T-helper 1 cell treated with Interleukin-12 subunit alpha and Interleukin-12 subunit beta and Interleukin-4 antibody, amounts not matched to agents 30 μg/mL and 1 μg/mL, for 36 hours (primary cell): ENCODE measurements around the gene RPS16.

Experiments used
- H3K27ac Mint-ChIP-seq: one replicate; pipeline ENCODE4 v1.8.0; 2021; ENCODE audit warnings: mild to moderate bottlenecking, mixed read lengths
- H3K27me3 Mint-ChIP-seq: one replicate; pipeline ENCODE4 v1.8.0; 2021; ENCODE audit warnings: low read depth, mixed read lengths
- H3K36me3 Mint-ChIP-seq: one replicate; pipeline ENCODE4 v1.8.0; 2021; ENCODE audit warnings: low read depth, mixed read lengths
- H3K4me1 Mint-ChIP-seq: one replicate; pipeline ENCODE4 v1.8.0; 2021; ENCODE audit warnings: low read depth, mixed read lengths
- H3K4me3 Mint-ChIP-seq: one replicate; pipeline ENCODE4 v1.8.0; 2021; ENCODE audit warnings: mild to moderate bottlenecking, moderate library complexity, mixed read lengths
- H3K9me3 Mint-ChIP-seq: one replicate; pipeline ENCODE4 v1.8.0; 2021; ENCODE audit warnings: mixed read lengths

The RPS16 gene

GRCh38 chr19:39417463-39418181 lies 18.1 kb downstream of the RPS16 start:
- H3K9me3 Mint-ChIP-seq, result no peaks in the 10 kb centered on the region
- H3K27me3 Mint-ChIP-seq, result no peaks in the 10 kb centered on the region
- no peak overlapping the region for H3K27ac Mint-ChIP-seq

GRCh38 chr19:39416152-39417120 lies 19.3 kb downstream of the RPS16 start:
- Mint-ChIP-seq H3K9me3 (no peaks in the 10 kb centered on the region), H3K36me3 (peaks cover 10% of the 10 kb centered on the region), H3K4me3 (no peak overlapping the region), H3K4me1 (peaks cover 19% of the 10 kb centered on the region), H3K27me3 (no peaks in the 10 kb centered on the region), H3K27ac (no peak overlapping the region)

More at GRCh38 chr19:39417463-39418181, 18.1 kb downstream of the RPS16 start:
- H3K4me3 Mint-ChIP-seq, result peak overlapping the region; percentile 40
- peaks cover 12% of the 10 kb centered on the region for H3K4me1 Mint-ChIP-seq
- H3K36me3 Mint-ChIP-seq, result peaks cover 9% of the 10 kb centered on the region

- H3K36me3 Mint-ChIP-seq, result peaks cover 18% of the 10 kb centered on the region
- H3K27ac Mint-ChIP-seq, result no peak overlapping the region
- no peak overlapping the region for H3K4me3 Mint-ChIP-seq
Observed at GRCh38 chr19:39415111-39416046, 20.4 kb downstream of the RPS16 start.

GRCh38 chr19:39413911-39414608 lies 21.7 kb downstream of the RPS16 start:
- Mint-ChIP-seq H3K9me3 (no peaks in the 10 kb centered on the region), H3K4me1 (peaks cover 33% of the 10 kb centered on the region), H3K4me3 (peak overlapping the region; percentile 91), H3K27ac (peak overlapping the region; percentile 87), H3K36me3 (peaks cover 15% of the 10 kb centered on the region), H3K27me3 (no peaks in the 10 kb centered on the region)

More at GRCh38 chr19:39415111-39416046, 20.4 kb downstream of the RPS16 start:
- Mint-ChIP-seq H3K9me3 (no peaks in the 10 kb centered on the region), H3K4me1 (peaks cover 30% of the 10 kb centered on the region), H3K27me3 (no peaks in the 10 kb centered on the region)

GRCh38 chr19:39413272-39413910 lies 22.4 kb downstream of the RPS16 start:
- peaks cover 38% of the 10 kb centered on the region for H3K4me1 Mint-ChIP-seq
- H3K27ac Mint-ChIP-seq, result peak overlapping the region; percentile 87
- peaks cover 17% of the 10 kb centered on the region for H3K36me3 Mint-ChIP-seq

GRCh38 chr19:39412867-39413271 lies 22.9 kb downstream of the RPS16 start:
- Mint-ChIP-seq H3K36me3 (peaks cover 22% of the 10 kb centered on the region), H3K9me3 (no peaks in the 10 kb centered on the region), H3K27me3 (no peaks in the 10 kb centered on the region), H3K4me1 (peaks cover 38% of the 10 kb centered on the region), H3K27ac (peak overlapping the region; percentile 69), H3K4me3 (peak overlapping the region; percentile 78)

More at GRCh38 chr19:39413272-39413910, 22.4 kb downstream of the RPS16 start:
- Mint-ChIP-seq H3K4me3 (peak overlapping the region; percentile 91), H3K9me3 (no peaks in the 10 kb centered on the region), H3K27me3 (no peaks in the 10 kb centered on the region)

GRCh38 chr19:39412100-39412866 lies 23.5 kb downstream of the RPS16 start, which contains the start of gene PLEKHG2:
Gene PLEKHG2, plus strand, starts transcription at chr19:39412669. Its CDS starts 1,418 bp downstream, at chr19:39414087.
- Mint-ChIP-seq H3K4me1 (peaks cover 36% of the 10 kb centered on the region), H3K36me3 (peaks cover 22% of the 10 kb centered on the region), H3K27me3 (no peaks in the 10 kb centered on the region), H3K27ac (peak within 1 kb of the TSS; percentile 96), H3K4me3 (peak within 1 kb of the TSS; percentile 91), H3K9me3 (no peaks in the 10 kb centered on the region)

- Mint-ChIP-seq H3K27me3 (no peaks in the 10 kb centered on the region), H3K4me3 (peak overlapping the region; percentile 78), H3K27ac (peak overlapping the region; percentile 96), H3K9me3 (no peaks in the 10 kb centered on the region), H3K4me1 (peaks cover 36% of the 10 kb centered on the region), H3K36me3 (peaks cover 24% of the 10 kb centered on the region)
Observed at GRCh38 chr19:39411832-39412099, 24.0 kb downstream of the RPS16 start.

- Mint-ChIP-seq H3K27ac (peak overlapping the region; percentile 96), H3K36me3 (peaks cover 24% of the 10 kb centered on the region), H3K4me1 (peaks cover 37% of the 10 kb centered on the region), H3K9me3 (no peaks in the 10 kb centered on the region), H3K27me3 (no peaks in the 10 kb centered on the region), H3K4me3 (peak overlapping the region; percentile 78)
Observed at GRCh38 chr19:39411081-39411831, 24.5 kb downstream of the RPS16 start.

- Mint-ChIP-seq H3K4me1 (peaks cover 41% of the 10 kb centered on the region), H3K27me3 (no peaks in the 10 kb centered on the region), H3K4me3 (peak overlapping the region; percentile 78), H3K9me3 (no peaks in the 10 kb centered on the region), H3K36me3 (peaks cover 24% of the 10 kb centered on the region), H3K27ac (peak overlapping the region; percentile 96)
Observed at GRCh38 chr19:39410831-39411080, 25.0 kb downstream of the RPS16 start.

- peak overlapping the region; percentile 96 for H3K27ac Mint-ChIP-seq
- H3K4me1 Mint-ChIP-seq, result peaks cover 46% of the 10 kb centered on the region
- H3K4me3 Mint-ChIP-seq, result peak overlapping the region; percentile 78
- no peaks in the 10 kb centered on the region for H3K27me3 Mint-ChIP-seq
- peaks cover 24% of the 10 kb centered on the region for H3K36me3 Mint-ChIP-seq
- no peaks in the 10 kb centered on the region for H3K9me3 Mint-ChIP-seq
Observed at GRCh38 chr19:39410017-39410830, 25.5 kb downstream of the RPS16 start.
